Type B pancreatic cell (in vitro differentiated cells): ENCODE results near the gene NR1H4. TPM values are rescaled to one million over a fixed set of nuclear protein-coding genes. Genes with fewer than 3 reads are reported as not detected.
"Not testable (repeated sequence)": the region's sequence is repeated elsewhere in the genome, so short reads cannot be mapped to it uniquely, and the experiment has no call there.

ENCODE experiments used
- DNase-seq: peaks from one replicate; pipeline ENCODE4 v3.0.0; 2021; ENCODE audit warnings: mixed read lengths; ENCODE audit not compliant: unreplicated experiment; ENCODE audit errors: extremely low spot score
- H3K27ac Mint-ChIP-seq: 2 replicates; pipeline ENCODE4 v1.8.0; 2021; ENCODE audit warnings: mild to moderate bottlenecking, mixed read lengths
- H3K27me3 Mint-ChIP-seq: 2 replicates; pipeline ENCODE4 v1.8.0; 2021; ENCODE audit warnings: mixed read lengths
- H3K36me3 Mint-ChIP-seq: 2 replicates; pipeline ENCODE4 v1.8.0; 2021; ENCODE audit warnings: mixed read lengths
- H3K4me1 Mint-ChIP-seq: one replicate; pipeline ENCODE4 v1.8.0; 2021; ENCODE audit warnings: mixed read lengths; ENCODE audit not compliant: unreplicated experiment
- H3K4me3 Mint-ChIP-seq: 2 replicates; pipeline ENCODE4 v1.8.0; 2021; ENCODE audit warnings: mild to moderate bottlenecking, mixed read lengths
- H3K9me3 Mint-ChIP-seq: 2 replicates; pipeline ENCODE4 v1.8.0; 2021; ENCODE audit warnings: mixed read lengths
- CTCF ChIP-seq: fragments of 200-600 bp; sonication (generic); conservative IDR thresholded peaks from 2 replicates; pipeline ENCODE4 v1.5.0; 2021; ENCODE audit warnings: antibody characterized with exemption, mild to moderate bottlenecking
- long read RNA-seq: library from polyadenylated mRNA; unstranded; transcript quantifications from one replicate; pipeline ENCODE4 v2.0.0, GENCODE V29; 2020
- total RNA-seq: library from RNA; stranded (reverse); gene quantifications from 2 replicates; pipeline ENCODE4 v1.2.1, GENCODE V29; 2021; ENCODE audit warnings: low replicate concordance

NR1H4 gene
- total RNA-seq, result 2.1 and 9.5 TPM in 2 replicates
- long read RNA-seq, transcript NR1H4-209 (9 exons, 1,489 nt), result minor isoform, 8 of 38 reads
- long read RNA-seq, transcript NR1H4-201 (9 exons, 1,630 nt), result major isoform, 14 of 38 reads
- long read RNA-seq, partial matches to known transcripts, result 3 of 38 reads
- long read RNA-seq, other reads (novel, unspliced or antisense), result 9 of 38 reads

GRCh38 chr12:100473716-100474150 is at the start of gene NR1H4:
Gene NR1H4, plus strand, starts transcription at chr12:100473866. Its CDS starts 19,458 bp downstream, at chr12:100493324.
- H3K4me3 Mint-ChIP-seq, result no peak within 1 kb of the TSS

GRCh38 chr12:100426145-100426544 is 47.5 kb upstream of the NR1H4 start:
- no peaks in the 10 kb centered on the region for H3K27me3 Mint-ChIP-seq

More at GRCh38 chr12:100473716-100474150, at the start of gene NR1H4:
- H3K27me3 Mint-ChIP-seq, result peaks cover 8% of the 10 kb centered on the region
- peaks cover 4% of the 10 kb centered on the region for H3K4me1 Mint-ChIP-seq
- H3K9me3 Mint-ChIP-seq, result no peaks in the 10 kb centered on the region
- TF ChIP-seq CTCF, result no peak
- H3K36me3 Mint-ChIP-seq, result no peaks in the 10 kb centered on the region
- DNase-seq, result no peak
- H3K27ac Mint-ChIP-seq, result no peak within 1 kb of the TSS

GRCh38 chr12:100427078-100427477 is 46.6 kb upstream of the NR1H4 start:
- no peak for TF ChIP-seq CTCF
- Mint-ChIP-seq H3K27ac (no peak overlapping the region), H3K9me3 (peaks cover 5% of the 10 kb centered on the region), H3K4me1 (no peaks in the 10 kb centered on the region), H3K27me3 (no peaks in the 10 kb centered on the region), H3K36me3 (no peaks in the 10 kb centered on the region), H3K4me3 (no peak overlapping the region)
- DNase-seq, result no peak

More at GRCh38 chr12:100426145-100426544, 47.5 kb upstream of the NR1H4 start:
- Mint-ChIP-seq H3K4me3 (no peak overlapping the region), H3K9me3 (peaks cover 5% of the 10 kb centered on the region), H3K27ac (no peak overlapping the region), H3K4me1 (no peaks in the 10 kb centered on the region), H3K36me3 (no peaks in the 10 kb centered on the region)
- no peak for DNase-seq
- TF ChIP-seq CTCF, result no peak

- H3K4me1 Mint-ChIP-seq, H3K9me3 Mint-ChIP-seq, H3K27me3 Mint-ChIP-seq, H3K4me3 Mint-ChIP-seq, DNase-seq, H3K36me3 Mint-ChIP-seq, H3K27ac Mint-ChIP-seq: not testable (repeated sequence)
Measured at GRCh38 chr12:100430251-100430650, 43.4 kb upstream of the NR1H4 start.

- Mint-ChIP-seq H3K4me3 (no peak overlapping the region), H3K27ac (no peak overlapping the region), H3K27me3 (no peaks in the 10 kb centered on the region), H3K4me1 (no peaks in the 10 kb centered on the region), H3K36me3 (no peaks in the 10 kb centered on the region), H3K9me3 (no peaks in the 10 kb centered on the region)
- no peak for DNase-seq
- TF ChIP-seq CTCF, result no peak
Measured at GRCh38 chr12:100433701-100434100, 40.0 kb upstream of the NR1H4 start.

GRCh38 chr12:100434177-100434576 is 39.5 kb upstream of the NR1H4 start:
- H3K27ac Mint-ChIP-seq, result no peak overlapping the region
- DNase-seq, result no peak
- no peaks in the 10 kb centered on the region for H3K27me3 Mint-ChIP-seq
- H3K4me3 Mint-ChIP-seq, result no peak overlapping the region
- H3K4me1 Mint-ChIP-seq, result no peaks in the 10 kb centered on the region
- TF ChIP-seq CTCF, result no peak
- no peaks in the 10 kb centered on the region for H3K36me3 Mint-ChIP-seq
- H3K9me3 Mint-ChIP-seq, result no peaks in the 10 kb centered on the region
